Effector memory CD8-positive, alpha-beta T cell (primary cell): ENCODE measurements around the gene MYO9B.
A peak's percentile ranks its signal among the peaks of the same experiment; 100 is the strongest.

ENCODE experiments used
- ATAC-seq: fragments of 150-1000 bp; cut with Tn5 transposase; replicated peaks from 2 replicates; pipeline ENCODE4 v1.10.0; 2021; ENCODE audit warnings: mild to moderate bottlenecking, moderate library complexity
- DNase-seq, 3 experiments: peaks; one replicate each; pipeline ENCODE4 v3.0.0; 2021
- H3K27ac Mint-ChIP-seq, 2 donors: one replicate each; pipeline ENCODE4 v1.8.0; 2022; ENCODE audit warnings: mild to moderate bottlenecking in 2 of 2, mixed read lengths in 2 of 2, moderate library complexity in 2 of 2
- H3K27me3 Mint-ChIP-seq, 2 donors: one replicate each; pipeline ENCODE4 v1.8.0; 2022; ENCODE audit warnings: mixed read lengths in 2 of 2
- H3K36me3 Mint-ChIP-seq: one replicate; pipeline ENCODE4 v1.8.0; 2022; ENCODE audit warnings: mild to moderate bottlenecking, moderate library complexity, mixed read lengths; ENCODE audit not compliant: insufficient read depth
- H3K4me1 Mint-ChIP-seq, 2 donors: one replicate each; pipeline ENCODE4 v1.8.0; 2022; ENCODE audit warnings: low read depth in 2 of 2, mixed read lengths in 2 of 2
- H3K4me3 Mint-ChIP-seq, 2 donors: one replicate each; pipeline ENCODE4 v1.8.0; 2022; ENCODE audit warnings: mild to moderate bottlenecking in 2 of 2, mixed read lengths in 2 of 2, moderate library complexity in 2 of 2
- H3K9me3 Mint-ChIP-seq, 2 donors: one replicate each; pipeline ENCODE4 v1.8.0; 2022; ENCODE audit warnings: mixed read lengths in 2 of 2

Gene MYO9B

DNA sequence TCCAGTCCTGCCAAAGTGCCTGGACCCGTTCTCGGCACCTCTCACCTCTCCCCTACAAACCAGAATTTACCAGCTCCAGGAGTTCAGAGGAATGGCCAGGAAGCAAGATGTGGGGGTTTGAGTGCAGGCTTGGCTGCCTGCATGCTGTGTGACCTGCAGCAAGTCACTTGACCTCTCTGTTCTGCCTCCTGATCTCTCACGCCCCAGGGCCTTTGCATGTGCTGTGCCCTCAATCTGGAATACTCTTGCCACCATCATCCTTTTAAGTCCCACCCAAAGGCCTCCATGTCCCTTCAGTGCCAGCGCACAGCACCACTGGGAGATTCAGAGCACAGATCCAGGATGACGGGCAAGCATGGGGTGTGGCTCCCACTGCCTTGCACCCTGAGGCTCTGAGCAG is 43.4 kb downstream of the MYO9B start:
- no peaks in the 10 kb centered on the region for H3K9me3 Mint-ChIP-seq
- ATAC-seq (no peak), DNase-seq (no peak)
- peaks cover 20 to 22% of the 10 kb centered on the region in 2 donors for H3K4me1 Mint-ChIP-seq
- H3K27me3 Mint-ChIP-seq, result no peaks in the 10 kb centered on the region
- peaks cover 44% of the 10 kb centered on the region for H3K36me3 Mint-ChIP-seq
- H3K4me3 Mint-ChIP-seq, result no peak overlapping the region
- peak overlapping the region; percentile 35 to 86 for H3K27ac Mint-ChIP-seq

DNA sequence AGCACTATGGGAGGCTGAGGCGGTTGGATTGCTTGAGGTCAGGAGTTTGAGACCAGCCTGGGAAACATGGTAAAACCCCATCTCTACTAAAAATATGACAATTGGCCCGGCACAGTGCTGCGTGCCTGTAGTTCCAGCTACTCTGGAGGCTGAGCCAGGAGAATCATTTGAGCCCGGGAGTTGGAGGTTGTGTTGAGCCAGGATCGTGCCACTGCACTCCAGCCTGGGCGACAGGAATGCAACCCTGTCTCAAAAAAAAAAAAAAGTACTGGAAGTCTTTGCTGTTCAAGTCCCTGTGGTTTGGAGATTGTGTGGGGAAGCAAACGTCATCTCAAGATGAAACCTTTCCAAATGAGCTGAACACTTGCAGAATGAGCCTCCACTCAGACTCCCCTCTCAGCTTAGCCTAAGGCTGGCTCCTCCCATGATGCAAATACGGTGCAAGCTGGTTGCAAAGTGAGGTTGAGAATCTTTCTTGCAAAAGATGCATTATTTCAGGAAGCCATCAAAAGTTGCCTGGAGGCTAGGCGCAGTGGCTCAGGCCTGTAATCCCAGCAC is 46.2 kb downstream of the MYO9B start:
- peaks cover 33 to 40% of the 10 kb centered on the region in 2 donors for H3K4me1 Mint-ChIP-seq

DNA sequence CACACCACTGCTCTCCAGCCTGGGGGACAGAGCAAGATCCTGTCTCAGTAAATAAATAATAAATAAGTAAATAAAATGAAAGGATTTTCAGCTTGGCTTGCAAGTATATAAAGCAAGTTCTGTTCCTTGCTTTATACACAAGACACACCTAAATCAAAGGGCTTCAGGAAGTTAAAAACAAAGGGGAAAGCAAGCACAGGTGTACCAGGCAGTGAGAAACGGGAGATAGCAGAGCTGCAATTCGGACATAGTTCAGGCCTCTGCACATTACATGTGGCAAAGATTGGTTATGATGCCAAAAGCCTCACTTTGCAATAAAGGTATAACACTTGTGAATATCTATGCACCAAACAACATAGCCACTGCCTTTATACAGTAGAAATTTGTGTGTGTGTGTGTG is 47.5 kb downstream of the MYO9B start:
- H3K27me3 Mint-ChIP-seq, result no peaks in the 10 kb centered on the region
- ATAC-seq (no peak), DNase-seq (no peak)
- peaks cover 34% of the 10 kb centered on the region for H3K36me3 Mint-ChIP-seq
- no peak overlapping the region for H3K4me3 Mint-ChIP-seq
- H3K27ac Mint-ChIP-seq, result peak overlapping the region; percentile 38 to 94
- H3K9me3 Mint-ChIP-seq, result no peaks in the 10 kb centered on the region
- peaks cover 33 to 49% of the 10 kb centered on the region in 2 donors for H3K4me1 Mint-ChIP-seq

More for the DNA sequence above, 46.2 kb downstream of the MYO9B start:
- no peak for DNase-seq
- peak overlapping the region; percentile 58 to 77 for H3K27ac Mint-ChIP-seq
- no peak overlapping the region for H3K4me3 Mint-ChIP-seq
- H3K9me3 Mint-ChIP-seq, result no peaks in the 10 kb centered on the region
- H3K27me3 Mint-ChIP-seq, result no peaks in the 10 kb centered on the region
- peaks cover 35% of the 10 kb centered on the region for H3K36me3 Mint-ChIP-seq
- no peak for ATAC-seq

DNA sequence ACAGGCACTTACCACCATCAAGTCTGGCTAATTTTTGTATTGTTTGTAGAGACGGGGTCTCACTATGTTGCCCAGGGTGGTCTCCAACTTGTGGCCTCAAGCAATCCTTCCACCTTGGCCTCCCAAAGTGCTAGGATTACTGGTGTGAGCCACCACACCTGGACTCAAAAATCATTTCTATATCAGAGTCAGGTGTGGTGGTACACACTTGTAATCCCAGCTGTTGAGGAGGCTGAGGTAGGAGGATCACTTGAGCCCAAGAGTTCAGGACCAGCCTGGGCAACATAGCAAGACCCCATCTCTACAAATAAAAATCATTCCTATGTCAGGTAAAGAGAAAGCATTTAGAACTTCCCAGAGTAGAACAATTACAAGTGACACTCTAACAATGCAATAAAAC is 48.4 kb downstream of the MYO9B start:
- H3K27ac Mint-ChIP-seq, result peak overlapping the region; percentile 94 to 96
- no peak for DNase-seq
- ATAC-seq, result no peak
- H3K4me3 Mint-ChIP-seq, result peak overlapping the region; percentile 90
- H3K36me3 Mint-ChIP-seq, result peaks cover 34% of the 10 kb centered on the region
- no peaks in the 10 kb centered on the region for H3K9me3 Mint-ChIP-seq
- H3K4me1 Mint-ChIP-seq, result peaks cover 37 to 47% of the 10 kb centered on the region in 2 donors
- H3K27me3 Mint-ChIP-seq, result no peaks in the 10 kb centered on the region

DNA sequence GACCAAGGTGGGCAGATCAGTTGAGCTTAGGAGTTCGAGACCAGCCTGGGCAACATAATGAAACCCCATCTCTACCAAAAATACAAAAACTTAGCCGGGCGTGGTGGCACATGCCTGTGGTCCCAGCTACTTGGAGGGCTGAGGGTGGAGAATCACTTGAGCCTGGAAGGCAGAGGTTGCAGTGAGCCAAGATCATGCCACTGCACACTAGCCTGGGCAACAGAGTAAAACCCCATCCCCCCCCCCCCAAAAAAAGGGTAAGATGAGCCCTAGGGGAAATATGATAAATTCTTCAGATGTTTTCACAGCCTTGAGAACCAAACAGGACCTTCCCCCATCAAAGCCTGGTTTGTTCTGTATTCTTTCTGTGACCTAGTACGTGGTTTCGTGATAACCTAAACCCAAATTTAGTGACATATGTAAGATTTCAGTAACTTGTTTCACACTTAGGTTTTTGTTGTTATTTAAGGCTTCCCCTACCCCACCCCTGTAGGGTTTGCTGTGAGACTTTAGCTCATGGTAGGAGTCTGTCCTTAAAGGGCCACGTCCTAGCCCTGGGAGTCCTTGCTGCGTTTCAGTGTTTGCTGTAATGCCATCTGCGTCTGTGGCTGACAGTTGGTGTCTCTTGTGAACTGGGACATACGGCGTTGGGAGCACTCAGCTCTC is 49.6 kb downstream of the MYO9B start:
- DNase-seq (peak in 2 of 3 experiments; percentile 68 to 71), ATAC-seq (peak; percentile 77)
- Mint-ChIP-seq H3K27me3 (no peaks in the 10 kb centered on the region), H3K4me3 (peak overlapping the region; percentile 90), H3K27ac (peak overlapping the region; percentile 94 to 96), H3K4me1 (peaks cover 36 to 38% of the 10 kb centered on the region in 2 donors), H3K9me3 (no peaks in the 10 kb centered on the region), H3K36me3 (peaks cover 31% of the 10 kb centered on the region)

DNA sequence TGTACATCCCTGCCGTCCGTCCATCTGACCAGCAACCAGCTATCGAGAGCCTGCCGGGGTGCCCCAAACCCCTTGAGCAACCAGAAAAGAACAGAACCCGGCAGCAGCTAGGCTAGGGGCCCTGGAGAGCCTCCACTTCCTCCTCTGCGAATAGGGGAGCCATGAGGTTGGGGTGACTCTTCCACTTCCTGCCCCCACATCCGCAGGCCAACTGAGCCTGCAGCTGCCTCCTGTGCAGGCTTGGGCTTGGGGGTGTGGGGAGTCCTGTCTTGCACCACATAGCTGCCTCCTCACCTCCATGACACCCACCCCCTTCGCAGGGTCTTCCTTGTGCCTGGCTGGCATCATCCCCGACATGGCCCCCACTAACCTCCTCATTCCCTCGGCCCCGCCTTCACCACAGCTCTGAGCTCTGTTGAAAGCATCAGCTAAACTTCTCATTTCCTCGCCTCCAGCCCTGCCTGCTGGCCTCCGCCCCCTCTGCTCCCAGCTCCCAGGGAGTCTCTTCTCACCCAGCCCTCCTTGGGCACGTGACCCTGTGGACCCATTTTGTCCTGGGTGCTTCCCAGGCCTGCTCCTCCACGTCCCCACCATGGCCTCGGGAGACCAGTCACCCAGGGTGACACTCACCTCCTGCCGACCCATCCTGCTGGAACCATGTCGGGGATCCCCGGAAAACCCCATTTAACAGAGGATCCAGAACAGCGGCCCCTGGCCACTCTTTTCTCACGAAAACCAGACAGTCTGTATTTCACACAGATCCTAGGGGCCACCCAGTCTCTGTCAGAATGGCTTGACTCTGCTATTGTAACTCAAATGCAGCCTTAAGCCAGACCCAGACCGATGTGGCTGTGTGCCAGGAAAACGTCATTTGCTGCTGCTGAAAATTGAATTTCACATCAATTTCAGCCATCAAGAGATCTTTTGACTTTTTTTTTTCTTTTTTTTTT is 50.4 kb downstream of the MYO9B start:
- Mint-ChIP-seq H3K36me3 (peaks cover 35% of the 10 kb centered on the region), H3K4me3 (peak overlapping the region; percentile 90), H3K9me3 (no peaks in the 10 kb centered on the region), H3K27me3 (no peaks in the 10 kb centered on the region), H3K4me1 (peaks cover 37 to 40% of the 10 kb centered on the region in 2 donors), H3K27ac (peak overlapping the region; percentile 94 to 96)
- peak; percentile 81 to 83 (median 81) for DNase-seq
- ATAC-seq, result peak; percentile 82

DNA sequence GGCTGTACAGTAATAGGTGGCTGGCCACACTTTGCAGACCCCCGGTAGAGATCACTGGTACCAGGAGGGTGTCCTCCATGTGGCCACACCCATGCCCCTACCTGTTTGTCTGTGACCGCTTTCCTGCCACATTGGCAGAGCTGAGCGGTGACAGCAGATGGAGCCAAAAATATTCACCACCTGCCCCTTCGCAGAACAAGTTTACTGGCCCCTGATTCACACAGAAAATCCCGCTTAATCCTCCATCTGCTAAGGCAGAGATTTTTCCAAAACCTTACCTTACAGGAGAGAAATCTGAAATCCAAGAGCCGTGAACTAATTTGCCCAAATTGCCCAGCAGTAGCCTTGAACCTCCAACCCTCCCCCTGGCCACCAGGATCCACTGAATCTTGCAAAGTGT is 52.1 kb downstream of the MYO9B start:
- ATAC-seq, result no peak
- no peak for DNase-seq
- peaks cover 32 to 37% of the 10 kb centered on the region in 2 donors for H3K4me1 Mint-ChIP-seq
- H3K27me3 Mint-ChIP-seq, result no peaks in the 10 kb centered on the region
- H3K4me3 Mint-ChIP-seq, result peak overlapping the region; percentile 90
- peaks cover 35% of the 10 kb centered on the region for H3K36me3 Mint-ChIP-seq
- no peaks in the 10 kb centered on the region for H3K9me3 Mint-ChIP-seq
- H3K27ac Mint-ChIP-seq, result peak overlapping the region; percentile 94 to 96

DNA sequence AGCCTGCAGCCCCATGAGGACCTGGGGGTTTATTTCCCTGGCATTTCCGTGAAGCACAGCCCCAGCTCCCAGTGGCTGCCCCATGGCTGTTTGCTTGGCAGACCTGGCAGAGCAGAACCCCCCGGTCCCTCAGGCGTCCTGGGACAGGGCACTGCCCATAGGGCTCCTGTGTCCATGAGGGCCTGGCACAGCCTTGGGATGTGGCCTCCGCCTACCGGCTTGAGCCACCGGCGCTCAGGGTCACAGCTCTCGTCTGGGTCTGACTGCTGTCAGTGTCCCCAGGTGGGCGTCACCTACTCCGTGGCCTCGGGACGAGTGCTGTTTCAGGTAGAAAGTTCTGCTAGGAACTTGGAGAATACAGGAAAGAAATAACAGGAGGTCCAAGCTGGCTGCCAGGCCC is 52.8 kb downstream of the MYO9B start:
- Mint-ChIP-seq H3K27me3 (no peaks in the 10 kb centered on the region), H3K4me1 (peaks cover 37 to 38% of the 10 kb centered on the region in 2 donors), H3K27ac (peak overlapping the region in 1 of 2 donors; percentile 94), H3K4me3 (no peak overlapping the region), H3K9me3 (no peaks in the 10 kb centered on the region), H3K36me3 (peaks cover 39% of the 10 kb centered on the region)
- ATAC-seq (no peak), DNase-seq (no peak)

DNA sequence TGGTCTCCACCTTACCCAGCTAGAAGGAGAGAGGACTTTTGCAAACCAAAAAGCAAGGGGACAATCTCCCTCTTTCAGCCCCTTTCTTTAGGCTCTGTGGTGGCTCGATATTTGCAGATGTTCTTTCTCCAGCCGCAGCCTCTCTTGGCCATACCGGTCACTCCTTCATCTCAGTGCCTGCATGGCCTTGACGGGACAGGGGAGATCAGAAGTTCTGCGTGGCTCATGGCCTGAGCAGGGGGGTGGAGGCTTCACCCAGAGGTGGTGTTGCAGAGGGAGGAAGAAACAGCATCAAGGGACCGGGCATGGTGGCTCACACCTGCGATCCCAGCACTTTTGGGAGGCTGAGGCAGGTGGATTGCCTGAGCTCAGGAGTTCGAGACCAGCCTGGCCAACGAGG is 53.2 kb downstream of the MYO9B start:
- Mint-ChIP-seq H3K36me3 (peaks cover 44% of the 10 kb centered on the region), H3K9me3 (no peaks in the 10 kb centered on the region), H3K4me1 (peaks cover 40 to 42% of the 10 kb centered on the region in 2 donors), H3K27me3 (no peaks in the 10 kb centered on the region), H3K4me3 (no peak overlapping the region), H3K27ac (peak overlapping the region; percentile 71 to 94)
- DNase-seq (no peak), ATAC-seq (no peak)

DNA sequence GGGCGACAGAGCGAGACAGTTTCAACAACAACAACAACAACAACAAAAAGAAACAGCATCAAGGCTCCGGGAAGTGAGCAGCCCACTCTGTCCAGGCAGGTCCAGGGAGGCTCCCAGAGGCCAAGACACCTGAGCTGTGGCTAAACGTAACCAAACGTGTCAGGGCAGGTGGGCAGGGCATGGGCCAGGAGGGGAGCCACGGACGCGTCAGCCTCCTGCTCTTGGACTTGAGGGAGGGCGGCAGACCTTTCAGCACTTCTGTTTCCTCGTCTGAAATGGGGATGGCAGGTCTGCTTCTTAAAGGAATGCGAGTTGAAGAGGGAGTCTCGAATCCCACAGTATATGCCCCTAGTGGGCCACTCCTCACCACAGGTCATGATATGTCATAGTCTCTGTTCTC is 53.8 kb downstream of the MYO9B start:
- DNase-seq (no peak), ATAC-seq (no peak)
- Mint-ChIP-seq H3K9me3 (no peaks in the 10 kb centered on the region), H3K27ac (peak overlapping the region; percentile 71 to 94), H3K4me3 (no peak overlapping the region), H3K4me1 (peaks cover 35 to 44% of the 10 kb centered on the region in 2 donors), H3K27me3 (no peaks in the 10 kb centered on the region), H3K36me3 (peaks cover 47% of the 10 kb centered on the region)

DNA sequence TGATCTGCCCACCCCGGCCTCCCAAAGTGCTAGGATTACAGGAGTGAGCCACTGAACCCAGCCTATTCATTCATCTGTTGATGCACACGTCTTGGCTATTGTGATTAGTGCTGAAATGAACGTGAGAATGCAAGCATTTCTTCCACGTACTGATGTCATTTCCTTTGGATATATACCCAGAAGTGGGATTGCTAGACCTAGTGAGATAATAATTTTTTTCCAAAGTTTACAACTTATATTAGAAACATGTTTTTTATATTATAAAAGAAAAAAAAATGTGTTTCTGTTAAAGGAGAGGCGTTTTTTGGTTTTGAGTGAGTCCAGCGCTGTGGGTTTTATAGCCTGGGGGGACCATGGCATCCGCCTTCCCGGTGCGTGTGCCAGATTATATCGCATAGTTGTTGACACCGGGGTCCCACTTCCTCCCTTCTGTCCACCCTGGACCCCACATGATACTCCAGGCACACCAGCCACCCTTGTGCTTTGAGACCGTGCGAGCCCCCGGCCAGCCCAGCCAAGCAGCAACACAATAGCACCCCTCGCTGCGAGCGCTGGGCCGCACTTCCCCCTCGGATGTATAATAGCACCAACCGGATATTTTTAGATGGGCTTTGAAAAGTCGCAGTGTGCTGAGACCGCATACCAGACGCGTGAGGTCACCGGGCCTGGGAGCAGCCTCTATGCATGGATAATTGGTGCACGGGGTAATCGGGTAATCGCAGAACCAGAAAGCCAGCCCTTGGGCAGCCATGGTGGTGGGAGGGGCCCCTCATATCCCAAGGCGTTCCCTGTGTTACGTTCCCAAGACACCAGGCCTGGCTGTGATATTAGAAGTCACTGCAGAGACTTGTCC is 59.6 kb downstream of the MYO9B start:
- H3K4me3 Mint-ChIP-seq, result peak overlapping the region in 1 of 2 donors; percentile 29
- H3K27ac Mint-ChIP-seq, result peak overlapping the region in 1 of 2 donors; percentile 46

DNA sequence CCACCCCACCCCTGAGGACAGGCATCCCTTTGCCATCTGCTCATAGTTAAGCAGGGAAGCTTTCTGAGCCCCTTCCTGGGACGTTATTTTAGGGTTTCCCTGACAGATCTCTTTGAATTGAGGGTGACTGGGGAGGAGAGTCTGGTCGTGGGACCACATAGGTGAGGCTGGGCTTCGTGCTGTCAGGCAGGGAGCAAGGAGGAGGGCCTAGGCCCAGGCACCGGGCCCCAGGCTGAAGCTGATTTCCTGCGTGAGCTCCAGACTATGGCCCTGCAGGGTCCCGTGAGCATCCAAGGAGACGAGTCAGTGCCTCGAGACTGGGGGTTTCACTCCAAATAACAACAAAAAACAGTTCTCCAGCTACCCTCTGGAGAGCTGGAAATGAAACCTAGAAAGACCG is 60.4 kb downstream of the MYO9B start:
- Mint-ChIP-seq H3K27ac (peak overlapping the region in 1 of 2 donors; percentile 17), H3K9me3 (no peaks in the 10 kb centered on the region), H3K4me1 (peaks cover 6 to 16% of the 10 kb centered on the region in 2 donors), H3K36me3 (peaks cover 31% of the 10 kb centered on the region), H3K27me3 (no peaks in the 10 kb centered on the region), H3K4me3 (no peak overlapping the region)
- no peak for ATAC-seq
- DNase-seq, result no peak

More for the DNA sequence above, 59.6 kb downstream of the MYO9B start:
- DNase-seq (peak in 1 of 3 experiments; percentile 11), ATAC-seq (peak; percentile 79)
- H3K4me1 Mint-ChIP-seq, result peaks cover 9 to 19% of the 10 kb centered on the region in 2 donors
- H3K27me3 Mint-ChIP-seq, result no peaks in the 10 kb centered on the region
- H3K9me3 Mint-ChIP-seq, result no peaks in the 10 kb centered on the region
- H3K36me3 Mint-ChIP-seq, result peaks cover 33% of the 10 kb centered on the region

DNA sequence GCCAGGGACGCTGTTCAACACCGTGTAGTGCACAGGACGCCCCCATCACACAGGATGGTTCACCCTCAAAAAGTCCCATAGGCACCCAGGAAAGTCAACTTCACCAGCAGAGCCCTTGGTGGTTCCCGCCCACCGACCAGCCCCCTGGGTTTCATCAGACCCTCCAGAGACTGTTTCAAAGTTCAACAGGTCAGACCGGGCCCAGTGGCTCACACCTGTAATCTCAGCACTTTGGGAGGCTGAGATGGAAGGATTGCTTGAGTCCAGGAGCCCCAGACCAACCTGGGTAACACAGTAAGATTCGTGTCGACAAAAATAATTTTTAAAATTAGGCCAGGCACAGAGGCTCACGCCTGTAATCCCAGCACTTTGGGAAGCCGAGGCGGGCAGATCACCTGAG is 61.0 kb downstream of the MYO9B start:
- Mint-ChIP-seq H3K4me3 (no peak overlapping the region), H3K36me3 (peaks cover 28% of the 10 kb centered on the region), H3K27me3 (no peaks in the 10 kb centered on the region), H3K9me3 (no peaks in the 10 kb centered on the region), H3K27ac (no peak overlapping the region), H3K4me1 (peaks cover 9 to 21% of the 10 kb centered on the region in 2 donors)
- DNase-seq (no peak), ATAC-seq (no peak)
